GM23338 (cell line): ENCODE measurements around the gene SRXN1.

Experiments
- CREB1 ChIP-seq: fragments of 250-450 bp; sonication (Bioruptor Pico); IDR thresholded peaks from 2 replicates; pipeline ENCODE4 v1.5.0; 2020; ENCODE audit warnings: low read depth, mild to moderate bottlenecking, moderate library complexity
- CTCF ChIP-seq, 2 experiments: fragments of 200-600 bp in 1 of 2; sonication (generic) in 1 of 2; conservative IDR thresholded peaks; 2 replicates each; pipeline versions ENCODE4 v1.5.1 to v1.6.1; 2016 to 2017; ENCODE audit warnings: antibody characterized with exemption in 2 of 2, low read depth in 2 of 2, mild to moderate bottlenecking in 2 of 2, moderate library complexity in 1 of 2
- EZH2 ChIP-seq: fragments of 200-600 bp; sonication (generic); IDR thresholded peaks from one replicate; pipeline ENCODE4 v1.8.0; 2017; ENCODE audit warnings: antibody characterized with exemption, mild to moderate bottlenecking, low read depth; ENCODE audit not compliant: unreplicated experiment
- EZH2phosphoT487 ChIP-seq: fragments of 200-600 bp; sonication (generic); IDR thresholded peaks from one replicate; pipeline ENCODE4 v1.8.1; 2018; ENCODE audit warnings: antibody characterized with exemption; ENCODE audit not compliant: unreplicated experiment
- NANOG ChIP-seq: IDR thresholded peaks from 2 replicates; pipeline ENCODE4 v1.6.1; 2016; ENCODE audit warnings: antibody characterized with exemption, borderline replicate concordance
- POLR2AphosphoS5 ChIP-seq: IDR thresholded peaks from 2 replicates; pipeline ENCODE4 v1.6.1; 2016; ENCODE audit warnings: antibody characterized with exemption, low read depth
- REST ChIP-seq: IDR thresholded peaks from one replicate; pipeline ENCODE4 v1.6.1; 2018; ENCODE audit warnings: antibody characterized with exemption; ENCODE audit not compliant: unreplicated experiment
- STAT1 ChIP-seq: IDR thresholded peaks from one replicate; pipeline ENCODE4 v1.6.1; 2016; ENCODE audit warnings: antibody characterized with exemption; ENCODE audit not compliant: unreplicated experiment
- ZNF114 ChIP-seq: fragments of 250-450 bp; sonication (Bioruptor Pico); IDR thresholded peaks from 2 replicates; pipeline ENCODE4 v1.5.0; 2020; ENCODE audit warnings: mild to moderate bottlenecking, moderate library complexity
- TF ChIP-seq, protein P1 (sequence below): fragments of 250-450 bp; sonication (Bioruptor Pico); IDR thresholded peaks from 2 replicates; pipeline ENCODE4 v1.5.0; 2020; ENCODE audit warnings: mild to moderate bottlenecking, moderate library complexity
- TF ChIP-seq, protein P2 (sequence below): IDR thresholded peaks from 2 replicates; pipeline ENCODE4 v1.6.1; 2016; ENCODE audit warnings: antibody characterized with exemption

DNA sequence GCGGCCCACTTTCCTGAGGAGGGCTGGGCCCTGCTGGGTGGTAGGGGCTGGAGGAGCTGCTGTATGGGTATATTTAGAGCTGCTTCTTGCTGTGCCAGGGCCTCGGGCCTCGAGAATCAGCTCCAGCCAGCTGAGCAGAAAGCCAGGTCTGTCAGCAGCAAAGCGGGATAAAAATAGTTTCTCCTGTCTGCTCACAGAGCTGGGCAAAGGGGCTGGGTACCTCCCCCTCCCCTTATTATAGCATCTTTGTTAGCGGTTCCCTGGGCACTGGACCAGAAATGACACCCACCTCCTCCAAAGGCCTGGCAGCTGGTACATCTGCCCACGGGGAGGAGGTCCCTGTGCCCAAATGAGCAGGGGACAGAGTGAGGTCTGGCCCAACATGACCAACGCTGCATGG lies 16.6 kb upstream of the SRXN1 start:
- TF ChIP-seq CTCF (conservative IDR thresholded peaks at IDR 0.05; ENCODE audit: low read depth in 2 of 2) (no peak), ZNF114 (CRISPR knock-in tag) (no peak), STAT1 (no peak), POLR2AphosphoS5 (no peak), EZH2 (no peak), CREB1 (CRISPR knock-in tag) (no peak), EZH2phosphoT487 (no peak), REST (no peak), NANOG (no peak)
- TF ChIP-seq, protein P1, sequence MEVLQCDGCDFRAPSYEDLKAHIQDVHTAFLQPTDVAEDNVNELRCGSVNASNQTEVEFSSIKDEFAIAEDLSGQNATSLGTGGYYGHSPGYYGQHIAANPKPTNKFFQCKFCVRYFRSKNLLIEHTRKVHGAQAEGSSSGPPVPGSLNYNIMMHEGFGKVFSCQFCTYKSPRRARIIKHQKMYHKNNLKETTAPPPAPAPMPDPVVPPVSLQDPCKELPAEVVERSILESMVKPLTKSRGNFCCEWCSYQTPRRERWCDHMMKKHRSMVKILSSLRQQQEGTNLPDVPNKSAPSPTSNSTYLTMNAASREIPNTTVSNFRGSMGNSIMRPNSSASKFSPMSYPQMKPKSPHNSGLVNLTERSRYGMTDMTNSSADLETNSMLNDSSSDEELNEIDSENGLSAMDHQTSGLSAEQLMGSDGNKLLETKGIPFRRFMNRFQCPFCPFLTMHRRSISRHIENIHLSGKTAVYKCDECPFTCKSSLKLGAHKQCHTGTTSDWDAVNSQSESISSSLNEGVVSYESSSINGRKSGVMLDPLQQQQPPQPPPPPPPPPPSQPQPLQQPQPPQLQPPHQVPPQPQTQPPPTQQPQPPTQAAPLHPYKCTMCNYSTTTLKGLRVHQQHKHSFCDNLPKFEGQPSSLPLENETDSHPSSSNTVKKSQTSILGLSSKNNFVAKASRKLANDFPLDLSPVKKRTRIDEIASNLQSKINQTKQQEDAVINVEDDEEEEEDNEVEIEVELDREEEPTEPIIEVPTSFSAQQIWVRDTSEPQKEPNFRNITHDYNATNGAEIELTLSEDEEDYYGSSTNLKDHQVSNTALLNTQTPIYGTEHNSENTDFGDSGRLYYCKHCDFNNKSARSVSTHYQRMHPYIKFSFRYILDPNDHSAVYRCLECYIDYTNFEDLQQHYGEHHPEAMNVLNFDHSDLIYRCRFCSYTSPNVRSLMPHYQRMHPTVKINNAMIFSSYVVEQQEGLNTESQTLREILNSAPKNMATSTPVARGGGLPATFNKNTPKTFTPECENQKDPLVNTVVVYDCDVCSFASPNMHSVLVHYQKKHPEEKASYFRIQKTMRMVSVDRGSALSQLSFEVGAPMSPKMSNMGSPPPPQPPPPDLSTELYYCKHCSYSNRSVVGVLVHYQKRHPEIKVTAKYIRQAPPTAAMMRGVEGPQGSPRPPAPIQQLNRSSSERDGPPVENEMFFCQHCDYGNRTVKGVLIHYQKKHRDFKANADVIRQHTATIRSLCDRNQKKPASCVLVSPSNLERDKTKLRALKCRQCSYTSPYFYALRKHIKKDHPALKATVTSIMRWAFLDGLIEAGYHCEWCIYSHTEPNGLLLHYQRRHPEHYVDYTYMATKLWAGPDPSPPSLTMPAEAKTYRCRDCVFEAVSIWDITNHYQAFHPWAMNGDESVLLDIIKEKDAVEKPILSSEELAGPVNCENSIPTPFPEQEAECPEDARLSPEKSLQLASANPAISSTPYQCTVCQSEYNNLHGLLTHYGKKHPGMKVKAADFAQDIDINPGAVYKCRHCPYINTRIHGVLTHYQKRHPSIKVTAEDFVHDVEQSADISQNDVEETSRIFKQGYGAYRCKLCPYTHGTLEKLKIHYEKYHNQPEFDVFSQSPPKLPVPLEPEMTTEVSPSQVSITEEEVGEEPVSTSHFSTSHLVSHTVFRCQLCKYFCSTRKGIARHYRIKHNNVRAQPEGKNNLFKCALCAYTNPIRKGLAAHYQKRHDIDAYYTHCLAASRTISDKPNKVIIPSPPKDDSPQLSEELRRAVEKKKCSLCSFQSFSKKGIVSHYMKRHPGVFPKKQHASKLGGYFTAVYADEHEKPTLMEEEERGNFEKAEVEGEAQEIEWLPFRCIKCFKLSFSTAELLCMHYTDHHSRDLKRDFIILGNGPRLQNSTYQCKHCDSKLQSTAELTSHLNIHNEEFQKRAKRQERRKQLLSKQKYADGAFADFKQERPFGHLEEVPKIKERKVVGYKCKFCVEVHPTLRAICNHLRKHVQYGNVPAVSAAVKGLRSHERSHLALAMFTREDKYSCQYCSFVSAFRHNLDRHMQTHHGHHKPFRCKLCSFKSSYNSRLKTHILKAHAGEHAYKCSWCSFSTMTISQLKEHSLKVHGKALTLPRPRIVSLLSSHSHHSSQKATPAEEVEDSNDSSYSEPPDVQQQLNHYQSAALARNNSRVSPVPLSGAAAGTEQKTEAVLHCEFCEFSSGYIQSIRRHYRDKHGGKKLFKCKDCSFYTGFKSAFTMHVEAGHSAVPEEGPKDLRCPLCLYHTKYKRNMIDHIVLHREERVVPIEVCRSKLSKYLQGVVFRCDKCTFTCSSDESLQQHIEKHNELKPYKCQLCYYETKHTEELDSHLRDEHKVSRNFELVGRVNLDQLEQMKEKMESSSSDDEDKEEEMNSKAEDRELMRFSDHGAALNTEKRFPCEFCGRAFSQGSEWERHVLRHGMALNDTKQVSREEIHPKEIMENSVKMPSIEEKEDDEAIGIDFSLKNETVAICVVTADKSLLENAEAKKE (CRISPR knock-in tag): no peak
- TF ChIP-seq, protein P2, sequence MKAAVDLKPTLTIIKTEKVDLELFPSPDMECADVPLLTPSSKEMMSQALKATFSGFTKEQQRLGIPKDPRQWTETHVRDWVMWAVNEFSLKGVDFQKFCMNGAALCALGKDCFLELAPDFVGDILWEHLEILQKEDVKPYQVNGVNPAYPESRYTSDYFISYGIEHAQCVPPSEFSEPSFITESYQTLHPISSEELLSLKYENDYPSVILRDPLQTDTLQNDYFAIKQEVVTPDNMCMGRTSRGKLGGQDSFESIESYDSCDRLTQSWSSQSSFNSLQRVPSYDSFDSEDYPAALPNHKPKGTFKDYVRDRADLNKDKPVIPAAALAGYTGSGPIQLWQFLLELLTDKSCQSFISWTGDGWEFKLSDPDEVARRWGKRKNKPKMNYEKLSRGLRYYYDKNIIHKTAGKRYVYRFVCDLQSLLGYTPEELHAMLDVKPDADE: no peak
